GM21825 (cell line): ENCODE measurements around the gene KDR.

Source experiments
- ATAC-seq: cut with Tn5 transposase; IDR thresholded peaks from one replicate; pipeline ENCODE4 v1.9.1; 2021; ENCODE audit warnings: mild to moderate bottlenecking, moderate library complexity; ENCODE audit not compliant: unreplicated experiment

The KDR gene

DNA sequence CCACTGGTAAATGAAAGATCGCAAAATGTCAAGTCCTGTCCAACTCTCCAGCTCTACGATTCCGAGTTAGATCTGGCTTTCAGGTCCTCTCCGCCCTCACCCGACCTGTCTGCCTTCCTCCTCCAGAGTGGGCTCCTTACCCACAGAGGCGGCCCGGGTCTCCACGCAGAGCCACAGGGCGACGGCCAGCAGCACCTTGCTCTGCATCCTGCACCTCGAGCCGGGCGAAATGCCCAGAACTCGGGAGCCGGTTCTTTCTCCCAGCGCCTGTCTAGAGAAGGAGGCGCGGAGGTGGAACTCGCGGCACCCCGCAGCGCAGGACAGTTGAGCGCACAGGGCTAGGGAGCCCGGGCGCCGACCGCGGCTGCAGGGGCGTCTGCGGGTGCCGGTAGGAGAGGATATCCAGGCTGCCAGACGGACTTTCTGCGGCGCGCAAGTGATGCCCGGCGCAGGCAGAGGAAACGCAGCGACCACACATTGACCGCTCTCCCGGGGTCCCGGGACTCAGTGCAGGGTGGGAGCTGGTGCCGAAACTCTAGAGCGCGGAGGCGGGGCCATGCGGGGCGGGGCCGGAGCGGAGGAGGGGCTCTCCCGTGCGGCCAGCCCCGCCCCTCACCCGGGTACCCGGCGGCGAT is at the start of gene KDR:
KDR (minus strand) TSS at position 509 of the 635 bp plus-strand sequence; CDS start at position 207, 302 bp downstream.
- no peak for ATAC-seq

DNA sequence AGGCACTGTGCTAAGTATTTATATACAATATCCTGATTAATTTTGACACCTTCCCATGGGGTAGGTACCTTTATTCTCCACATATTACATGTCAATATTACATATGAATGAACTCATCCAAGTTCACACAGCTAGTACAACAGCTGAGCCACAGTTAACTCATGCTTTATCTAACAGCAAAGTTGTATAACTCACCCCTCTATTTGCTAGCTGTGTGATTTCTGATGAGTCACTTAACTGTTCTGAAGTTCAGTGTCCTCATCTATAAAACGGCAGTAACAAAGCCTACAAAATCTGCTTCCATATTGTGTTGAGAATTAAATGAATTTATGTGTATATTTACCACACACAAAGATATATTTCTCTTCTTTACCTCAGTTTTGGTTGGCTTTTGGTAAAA is 48.2 kb upstream of the KDR start:
- no peak for ATAC-seq

DNA sequence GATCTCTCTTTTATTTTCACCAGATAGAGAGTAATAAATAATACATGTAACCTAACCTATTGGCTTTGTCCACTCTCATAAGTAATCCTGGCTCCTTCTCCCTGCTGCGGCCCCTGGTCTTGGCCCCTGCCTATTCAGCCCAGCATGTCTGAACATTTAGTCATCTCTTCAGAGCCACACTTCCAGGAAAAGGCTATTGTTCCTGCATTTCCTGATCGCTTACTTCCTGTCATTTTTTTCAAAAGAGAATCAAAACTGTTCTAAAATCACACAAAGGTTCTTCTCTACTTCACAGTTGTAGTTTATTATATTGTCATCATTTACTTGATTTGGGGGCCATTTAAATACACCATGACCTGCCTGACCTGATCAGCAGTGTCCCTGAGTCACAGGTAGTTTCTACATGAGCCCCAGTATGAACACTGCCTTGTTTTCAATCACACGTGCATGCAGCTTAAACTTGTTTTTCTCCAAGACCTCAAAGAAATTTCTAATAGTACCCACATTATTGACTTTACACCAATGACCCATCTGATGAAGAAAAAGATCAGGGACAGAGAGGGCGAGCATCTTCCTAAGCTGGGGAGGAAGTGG is 47.4 kb upstream of the KDR start:
- no peak for ATAC-seq

DNA sequence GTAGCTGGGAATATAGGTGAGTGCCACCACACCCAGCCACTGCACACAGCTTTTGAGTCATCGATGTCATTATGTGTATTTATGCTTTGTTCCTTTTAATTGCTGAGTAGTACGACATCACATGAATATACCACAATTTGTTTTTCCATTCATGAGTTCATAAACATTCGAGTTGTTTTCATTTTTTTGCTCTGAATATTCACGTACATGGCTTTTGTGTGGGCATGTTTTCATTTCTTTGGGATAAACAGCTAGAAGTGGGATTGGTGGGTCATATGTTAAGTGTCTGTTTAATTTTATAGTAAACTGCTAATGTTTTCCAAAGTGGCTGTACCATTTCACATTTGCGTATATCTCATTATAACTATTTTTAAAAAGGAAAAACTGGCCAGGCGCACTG is 45.1 kb upstream of the KDR start:
- ATAC-seq, result no peak

DNA sequence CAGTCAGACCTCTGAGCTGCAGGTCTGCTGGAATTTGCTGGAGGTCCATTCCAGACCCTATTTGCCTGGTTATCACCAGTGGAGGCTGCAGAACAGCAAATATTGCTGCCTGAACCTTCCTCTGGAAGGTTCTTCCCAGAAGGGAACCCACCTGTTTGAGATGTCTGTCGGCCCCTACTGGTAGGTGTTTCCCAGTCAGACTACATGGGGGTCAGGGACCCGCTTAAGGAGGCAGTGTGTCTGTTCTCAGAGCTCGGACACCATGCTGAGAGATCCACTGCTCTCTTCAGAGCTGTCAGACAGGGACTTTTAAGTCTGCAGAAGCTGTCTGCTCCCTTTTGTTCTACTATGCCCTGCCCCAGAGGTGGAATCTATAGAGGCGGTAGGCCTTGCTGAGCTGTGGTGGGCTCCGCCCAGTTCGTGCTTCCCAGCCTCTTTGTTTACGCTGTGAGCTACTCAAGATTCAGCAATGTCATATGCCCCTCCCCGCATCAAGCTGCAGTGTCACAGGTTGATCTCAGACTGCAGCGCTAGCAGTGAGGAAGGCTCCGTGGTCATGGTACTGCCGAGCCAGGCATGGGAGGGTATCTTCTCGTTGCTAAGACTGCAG is 44.1 kb upstream of the KDR start:
- no peak for ATAC-seq

DNA sequence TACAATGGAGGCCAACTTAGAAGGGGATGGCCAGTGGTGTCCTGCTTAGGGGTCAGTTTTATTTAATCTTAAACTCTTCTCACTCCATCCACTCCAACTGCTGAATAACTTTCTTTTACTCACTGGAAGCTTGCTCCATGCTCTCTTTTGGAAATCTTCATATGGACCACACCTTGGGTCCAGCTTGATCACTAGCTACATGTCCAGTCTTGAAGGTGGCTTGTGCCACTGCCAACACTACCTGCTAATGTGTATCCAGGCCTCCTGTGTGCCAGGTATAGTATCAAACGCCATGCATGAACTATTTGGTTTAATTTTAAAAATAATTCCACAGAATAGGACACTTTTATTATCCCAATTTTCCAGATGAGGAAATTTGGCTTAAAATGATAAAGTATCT is 37.0 kb upstream of the KDR start:
- no peak for ATAC-seq

DNA sequence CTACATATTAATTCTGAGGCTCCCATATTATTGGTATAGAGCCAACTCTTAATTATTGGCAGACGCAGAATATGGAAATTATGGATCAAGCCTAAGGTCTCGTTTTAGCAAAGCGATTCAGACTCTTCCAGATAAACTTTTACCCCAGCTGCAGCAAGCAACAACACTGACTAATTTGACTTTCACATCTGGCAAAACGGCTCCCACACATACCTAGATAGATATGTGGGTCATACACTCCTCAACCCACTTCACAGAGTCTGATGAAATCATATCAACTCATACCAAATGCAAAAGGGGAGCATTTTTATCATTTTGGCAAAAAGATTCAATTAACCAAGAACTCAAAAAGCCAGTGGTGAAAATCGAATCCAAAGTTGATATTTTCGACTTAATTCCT is 36.3 kb upstream of the KDR start:
- no peak for ATAC-seq

DNA sequence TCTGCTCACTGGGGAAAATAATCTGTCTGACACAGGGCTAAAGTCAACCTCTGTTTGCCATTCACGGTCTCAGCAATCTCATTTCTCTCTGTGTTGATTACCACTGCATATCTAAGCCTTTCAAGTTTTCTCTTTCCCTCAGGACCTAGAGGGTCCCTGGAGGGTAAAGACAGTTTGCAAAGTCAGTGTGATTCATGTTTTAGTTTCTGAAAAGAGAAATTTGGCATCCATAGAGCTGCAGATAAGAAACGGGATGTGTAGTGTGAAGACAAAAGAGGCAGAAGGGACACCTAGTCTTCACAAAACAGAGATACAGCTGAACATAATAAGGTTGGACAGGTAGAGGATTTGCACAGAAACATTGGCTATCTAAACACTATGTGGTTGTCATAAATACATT is 34.5 kb upstream of the KDR start:
- no peak for ATAC-seq

DNA sequence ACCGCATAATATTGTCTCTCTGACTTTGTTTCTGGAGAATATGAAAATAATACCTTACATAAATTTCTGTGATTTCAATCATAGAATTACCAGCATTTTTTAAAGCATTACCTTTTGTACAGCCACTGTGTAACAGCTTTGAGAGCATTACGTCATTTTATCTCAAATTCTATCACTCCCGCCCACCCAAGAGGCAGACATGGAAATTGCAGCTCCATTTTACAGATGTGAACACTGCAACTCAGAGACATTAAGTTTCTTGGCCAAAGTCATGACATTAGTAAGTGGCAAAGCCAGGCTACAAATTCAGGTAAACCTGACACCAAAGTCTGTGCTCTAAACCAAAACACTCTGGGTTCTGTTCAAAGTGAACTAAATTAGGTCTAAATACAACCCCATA is 33.6 kb upstream of the KDR start:
- no peak for ATAC-seq

DNA sequence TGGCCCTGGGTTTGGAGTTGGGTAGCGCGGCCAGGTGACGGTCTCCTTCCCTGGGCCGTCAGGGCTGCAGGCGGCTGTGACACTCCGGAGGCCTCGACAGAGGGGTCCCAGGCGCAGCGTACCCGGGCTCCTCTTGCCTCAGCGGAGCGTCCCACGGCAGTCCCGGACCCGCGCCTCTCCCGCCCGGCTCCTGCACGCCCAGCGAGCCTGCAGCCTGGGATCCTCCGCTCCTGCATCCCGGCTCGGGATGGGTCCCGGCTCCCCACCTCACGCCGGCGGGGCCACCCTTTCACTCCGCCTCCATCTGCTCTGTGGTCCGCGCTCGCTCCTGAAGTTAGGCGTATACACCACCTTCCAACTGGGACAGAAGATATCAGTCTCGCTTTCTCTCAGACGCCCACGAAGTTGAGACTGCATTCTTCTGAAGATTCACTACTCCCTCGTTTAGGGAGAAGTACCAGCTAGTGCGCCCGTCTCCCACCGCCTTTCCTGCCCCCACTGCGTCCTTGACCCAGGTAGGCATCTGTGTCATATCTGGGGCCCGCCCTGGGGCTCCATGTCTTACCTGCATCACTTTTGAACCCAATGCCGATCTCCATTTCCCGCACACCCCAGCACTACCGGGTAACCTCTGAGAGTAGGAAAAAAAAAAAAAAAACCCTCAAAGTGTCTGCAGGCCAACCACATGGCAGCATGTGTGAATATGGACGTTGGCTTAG is 32.3 kb upstream of the KDR start:
- no peak for ATAC-seq

DNA sequence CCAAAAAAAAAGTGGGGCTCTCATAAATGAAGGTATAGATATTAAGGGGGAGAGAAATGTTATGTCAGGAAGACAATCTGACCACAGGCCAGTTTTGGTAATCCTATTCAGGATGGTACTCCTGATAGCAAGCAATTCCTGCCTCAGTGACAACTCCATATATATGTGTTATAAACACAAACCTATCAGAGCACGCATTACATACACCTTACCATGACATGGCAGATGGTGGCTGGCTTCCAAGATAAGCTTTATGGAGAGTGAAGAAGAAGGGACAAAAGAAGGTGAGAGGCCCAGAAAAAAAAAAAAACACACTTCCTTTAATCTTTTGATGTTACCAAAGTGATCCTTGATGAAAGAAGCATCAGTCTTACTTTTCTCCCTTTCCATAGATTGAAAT is 29.5 kb upstream of the KDR start:
- ATAC-seq, result no peak

DNA sequence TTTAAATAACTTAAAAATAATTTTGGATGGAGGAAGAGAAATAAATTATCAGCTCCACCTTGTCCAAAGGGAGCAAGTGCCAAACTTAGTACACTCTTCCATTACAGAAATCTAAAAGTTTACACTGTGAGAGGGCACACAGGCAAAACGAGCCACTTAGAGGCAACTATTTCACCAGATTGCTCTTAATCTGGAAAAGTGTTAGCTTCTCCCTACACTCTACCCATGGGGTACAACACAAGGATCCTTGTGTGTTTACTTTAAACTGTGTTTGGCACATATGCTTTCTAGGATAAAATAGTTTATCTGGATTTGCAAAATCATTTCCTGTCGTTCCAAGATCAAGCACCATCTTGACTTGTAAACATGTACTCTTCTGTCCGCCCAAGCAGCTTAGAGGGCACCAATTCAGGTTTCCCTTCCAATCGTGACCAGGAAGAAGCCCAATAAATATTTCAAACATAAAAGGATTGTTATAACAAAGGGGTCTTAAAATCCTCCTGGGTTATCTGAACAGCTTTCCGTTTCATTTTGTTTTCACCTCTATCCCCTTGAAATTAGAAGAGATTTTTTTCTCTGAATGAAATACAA is 29.0 kb upstream of the KDR start:
- no peak for ATAC-seq

DNA sequence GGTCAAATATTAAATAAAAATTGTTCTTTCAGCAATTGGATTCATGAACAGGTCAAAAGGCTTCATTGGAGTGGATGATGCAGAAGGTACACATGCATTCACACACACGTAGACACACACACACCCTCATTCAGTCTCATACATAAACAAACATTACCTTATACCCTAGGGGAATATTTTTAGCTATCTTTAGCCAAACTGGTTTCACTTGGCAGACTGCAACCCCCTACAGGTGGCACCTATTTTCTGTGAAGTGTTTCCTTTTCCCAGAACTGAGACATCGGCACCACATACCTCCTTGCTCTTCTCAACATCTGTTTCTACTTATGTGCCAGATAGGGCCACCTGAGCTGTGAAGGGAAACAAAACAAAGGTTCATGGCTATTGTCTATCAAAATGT is 18.5 kb upstream of the KDR start:
- no peak for ATAC-seq

DNA sequence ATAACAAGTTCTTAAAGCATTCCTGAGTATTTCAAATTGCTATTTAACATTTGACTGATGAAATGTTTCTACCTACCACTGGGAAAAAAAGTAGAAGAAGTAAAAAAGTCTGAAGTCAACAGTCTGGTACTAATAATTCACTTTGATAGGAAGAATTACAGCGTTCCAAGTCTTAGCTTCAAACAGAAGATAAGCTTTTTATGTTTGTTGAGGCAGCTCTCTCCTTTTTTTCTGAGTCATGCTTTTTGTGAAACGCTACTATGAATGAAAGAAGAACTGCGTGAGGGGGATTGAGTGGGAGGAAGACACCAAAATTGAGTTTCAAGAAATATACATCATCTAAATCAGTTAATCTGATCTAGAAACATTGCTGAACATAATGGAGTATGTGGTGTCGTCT is 13.0 kb upstream of the KDR start:
- ATAC-seq, result no peak

DNA sequence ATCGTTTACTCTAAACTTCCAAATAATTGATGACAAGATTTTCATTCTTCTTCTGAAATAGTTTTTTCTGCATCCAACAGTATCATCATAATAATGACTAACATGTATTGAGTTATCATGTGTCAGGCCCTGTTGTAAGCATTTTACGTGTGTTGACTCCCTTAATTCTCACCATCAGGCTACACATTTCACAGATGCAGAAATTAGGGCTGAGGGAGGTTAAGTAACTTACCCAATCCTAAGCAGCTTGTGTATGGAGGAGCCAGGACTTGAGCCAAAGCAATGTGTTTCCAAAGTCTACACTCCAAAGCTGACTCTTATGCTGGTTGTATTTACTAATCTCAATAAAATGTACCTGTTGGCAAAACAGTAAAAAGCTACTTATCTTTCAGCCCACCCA is 11.2 kb upstream of the KDR start:
- ATAC-seq, result no peak

DNA sequence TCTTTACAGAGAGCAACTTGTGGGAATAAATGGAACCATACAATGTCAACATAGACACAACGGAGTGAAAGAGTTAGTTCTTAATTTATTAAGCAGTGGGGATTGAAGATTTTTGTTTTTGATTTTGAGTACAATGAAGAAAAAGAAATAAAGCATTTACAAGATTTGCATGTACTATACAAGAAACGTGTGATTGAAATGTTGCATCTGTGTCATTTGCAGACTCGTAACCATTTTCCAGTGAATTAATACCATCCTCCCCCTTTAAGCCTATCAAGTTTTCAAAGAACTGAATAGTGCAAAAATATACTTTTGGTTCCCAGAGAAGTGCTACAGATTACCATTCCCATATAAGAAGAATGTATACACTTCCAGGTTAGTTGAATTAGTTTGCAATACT is 8.6 kb upstream of the KDR start:
- no peak for ATAC-seq

DNA sequence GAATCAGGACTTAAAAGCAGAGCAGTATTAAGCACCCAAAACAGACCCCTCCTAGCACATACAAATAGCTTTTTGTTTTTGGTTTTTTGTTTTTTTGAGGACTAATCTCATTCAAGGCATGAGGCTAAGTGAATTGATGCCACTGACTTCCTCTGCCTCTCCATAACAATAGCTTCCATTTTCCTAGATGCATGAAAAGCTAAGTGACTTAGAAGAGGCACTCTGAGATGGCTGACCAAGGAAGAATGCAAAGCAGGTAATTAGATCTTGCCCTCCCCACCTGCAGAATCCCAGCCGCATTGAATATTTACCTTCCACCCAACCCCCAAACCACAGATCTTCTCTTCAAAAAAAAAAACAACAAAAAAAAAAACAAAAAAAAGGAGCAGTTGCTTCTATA is 7.4 kb upstream of the KDR start:
- ATAC-seq, result no peak

DNA sequence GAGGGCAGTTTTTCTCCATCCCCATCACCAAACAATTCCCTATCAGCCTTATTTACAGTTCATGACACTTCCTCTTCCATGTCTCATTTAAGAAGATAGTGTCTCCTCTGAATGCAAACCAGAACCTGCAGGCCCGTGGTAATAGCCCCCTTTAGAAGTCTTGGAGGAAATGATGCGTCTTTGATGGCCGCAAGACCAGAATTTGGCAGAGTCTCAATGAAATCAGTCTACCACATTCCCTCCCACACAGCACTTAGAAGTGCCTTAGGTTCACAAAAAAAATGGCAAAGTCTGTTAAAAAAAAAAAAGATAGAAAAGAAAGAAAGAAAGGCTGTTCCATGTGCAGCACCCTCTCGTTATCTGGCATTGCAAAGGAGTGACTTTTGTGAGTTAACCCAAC is 2.1 kb upstream of the KDR start:
- ATAC-seq, result no peak

DNA sequence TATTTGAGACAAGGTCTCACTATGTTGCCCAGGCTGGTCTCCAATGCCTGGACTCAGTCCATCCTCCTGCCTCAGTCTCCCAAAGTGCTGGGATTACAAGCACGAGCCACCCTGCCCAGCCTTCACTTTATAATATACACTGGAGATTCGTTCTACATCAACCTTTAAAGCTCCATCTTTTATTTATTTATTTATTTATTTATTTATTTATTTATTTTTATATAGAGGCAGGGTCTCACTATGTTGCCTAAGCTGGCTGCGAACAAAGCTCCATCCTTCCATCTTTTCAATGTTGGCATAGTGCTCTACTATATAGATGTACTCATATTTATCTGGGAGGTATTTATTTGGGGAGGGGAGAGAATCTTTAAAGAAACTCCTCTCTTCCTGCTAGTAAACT is 1.7 kb upstream of the KDR start:
- ATAC-seq, result no peak

DNA sequence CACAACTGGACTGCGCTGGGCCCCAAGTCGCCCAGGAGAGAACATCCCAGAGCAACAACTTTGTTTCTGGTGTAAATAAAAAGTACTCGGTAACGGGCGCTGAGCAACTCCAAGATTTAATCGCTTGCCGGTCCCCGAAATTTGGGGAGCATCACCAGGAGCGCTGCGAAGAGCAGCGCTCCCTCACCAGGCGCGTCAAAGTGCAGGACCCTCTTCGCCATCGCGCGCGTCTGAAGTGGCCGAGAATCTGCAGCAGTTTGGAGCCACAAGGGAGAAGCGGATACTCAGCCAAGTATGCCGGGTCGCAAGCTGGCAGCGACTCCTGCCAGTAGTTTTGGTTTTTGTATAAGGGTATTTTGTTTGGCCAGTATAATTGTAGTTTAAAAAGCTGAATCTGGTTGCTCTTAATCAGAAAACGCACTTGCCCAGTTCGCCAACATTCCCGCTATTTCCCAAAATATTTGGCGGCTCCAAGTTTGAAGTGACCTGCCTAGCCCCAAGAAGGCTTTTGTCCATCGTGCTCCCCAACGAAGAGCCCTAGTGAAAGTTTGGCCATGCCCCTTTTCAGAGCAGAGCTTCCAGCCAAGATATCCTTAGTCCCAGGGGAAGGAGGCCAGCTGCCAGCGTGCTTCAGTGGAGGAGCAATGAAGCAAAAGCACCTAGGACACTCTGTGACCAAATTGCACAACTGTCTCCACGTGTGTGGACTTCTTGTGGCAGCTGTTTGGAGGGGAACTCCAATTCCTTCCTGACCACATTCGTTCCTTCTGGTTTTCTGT is 557 bp upstream of the KDR start:
- no peak for ATAC-seq
